Measurements from ENCODE around the gene AGA. TPM values are rescaled to one million over a fixed set of nuclear protein-coding genes. Genes with fewer than 3 reads are reported as not detected.

Gene AGA
- total and polyA plus RNA-seq, 12 donors, result 4.1 to 12.7 (median 7.9) TPM

- 73 to 75% methylated on average over 2 of the region's 2 CpGs for WGBS, 2 donors
- no peak for DNase-seq
- intact Hi-C loops (cut with DNase I), result no loop called here
- Histone ChIP-seq H3K27me3 (no peaks in the 10 kb centered on the region), H3K36me3 (no peaks in the 10 kb centered on the region), H3K4me1 (peaks cover under 1 to 7% (median 5%) of the 10 kb centered on the region in 9 donors), H3K9me3 (no peaks in the 10 kb centered on the region), H3K27ac (no peak overlapping the region), H3K4me3 (no peak overlapping the region)
- no peak for TF ChIP-seq CTCF (IDR thresholded peaks at IDR 0.05)
- ATAC-seq, result no peak
These were observed 4.3 kb upstream of the AGA start for GRCh38 chr4:177446586-177446985.

GRCh38 chr4:177444911-177445736 lies 2.9 kb upstream of the AGA start:
- ATAC-seq (no peak), DNase-seq (no peak)
- WGBS, 2 donors, result 72 to 89% methylated on average over 26 of the region's 26 CpGs
- no peaks in the 10 kb centered on the region for H3K9me3 ChIP-seq
- H3K27ac ChIP-seq, result no peak overlapping the region
- H3K4me1 ChIP-seq, result peaks cover 5 to 15% (median 9%) of the 10 kb centered on the region in 9 donors
- intact Hi-C loops (cut with DNase I), result loop anchor here in 1 of 10 donors (5.0 kb wide), 1 partner anchor 133 kb away; no protein-coding TSS in a partner anchor
- TF ChIP-seq CTCF (IDR thresholded peaks at IDR 0.05), result no peak
- no peak overlapping the region for H3K4me3 ChIP-seq
- H3K36me3 ChIP-seq, result no peaks in the 10 kb centered on the region
- no peaks in the 10 kb centered on the region for H3K27me3 ChIP-seq

GRCh38 chr4:177441061-177441802 lies 1.0 kb downstream of the AGA start:
- DNase-seq (no peak), ATAC-seq (no peak)
- Histone ChIP-seq H3K4me3 (peak overlapping the region; percentile 36 to 75 (median 66)), H3K9me3 (no peaks in the 10 kb centered on the region), H3K4me1 (peaks cover 5 to 15% (median 9%) of the 10 kb centered on the region in 9 donors), H3K27me3 (no peaks in the 10 kb centered on the region), H3K36me3 (peaks cover 0 to 37% (median 10%) of the 10 kb centered on the region in 9 donors), H3K27ac (peak overlapping the region in 9 of 10 donors; percentile 86 to 96 (median 93))
- intact Hi-C loops (cut with DNase I), result loop anchor here in 1 of 10 donors (5.0 kb wide), 1 partner anchor 129 kb away; no protein-coding TSS in a partner anchor
- 66 to 67% methylated on average over 12 of the region's 12 CpGs for WGBS, 2 donors
- TF ChIP-seq CTCF (IDR thresholded peaks at IDR 0.05), result peak in 1 of 9 donors; percentile 7

GRCh38 chr4:177436456-177436855 lies 5.8 kb downstream of the AGA start:
- H3K9me3 ChIP-seq, result no peaks in the 10 kb centered on the region
- TF ChIP-seq CTCF (IDR thresholded peaks at IDR 0.05), result no peak
- H3K36me3 ChIP-seq, result peaks cover 0 to 83% (median 20%) of the 10 kb centered on the region in 9 donors
- H3K4me3 ChIP-seq, result no peak overlapping the region
- no peaks in the 10 kb centered on the region for H3K27me3 ChIP-seq
- no peak overlapping the region for H3K27ac ChIP-seq
- no peak for DNase-seq
- 90 to 94% methylated on average over 7 of the region's 7 CpGs for WGBS, 2 donors
- peaks cover 0 to 8% (median 4%) of the 10 kb centered on the region in 9 donors for H3K4me1 ChIP-seq
- ATAC-seq, result no peak
- intact Hi-C loops (cut with DNase I), result no loop called here

All from heart right ventricle (tissue), 16 donors.